Measurements from ENCODE around the gene ISY1.
"Not testable (repeated sequence)": the region's sequence is repeated elsewhere in the genome, so short reads cannot be mapped to it uniquely, and the experiment has no call there.

ISY1 gene

GRCh38 chr3:129104498-129105079 is 56.3 kb downstream of the ISY1 start:
- TF ChIP-seq CTCF (IDR thresholded peaks at IDR 0.05; ENCODE audit: borderline replicate concordance, control extremely low read depth, extremely low read depth, insufficient read depth, missing control alignments) = no peak
- DNase-seq (ENCODE audit: low spot score) = no peak
- in situ Hi-C loops (cut with MboI; ENCODE audit: low sequenced_read_pairs, unreplicated experiment) = no loop called here

- in situ Hi-C loops (cut with MboI; ENCODE audit: low sequenced_read_pairs, unreplicated experiment) = no loop called here
- DNase-seq (ENCODE audit: low spot score) = no peak
- TF ChIP-seq CTCF (IDR thresholded peaks at IDR 0.05; ENCODE audit: borderline replicate concordance, control extremely low read depth, extremely low read depth, insufficient read depth, missing control alignments) = no peak
These were observed 56.8 kb downstream of the ISY1 start for GRCh38 chr3:129104051-129104450.

DNA sequence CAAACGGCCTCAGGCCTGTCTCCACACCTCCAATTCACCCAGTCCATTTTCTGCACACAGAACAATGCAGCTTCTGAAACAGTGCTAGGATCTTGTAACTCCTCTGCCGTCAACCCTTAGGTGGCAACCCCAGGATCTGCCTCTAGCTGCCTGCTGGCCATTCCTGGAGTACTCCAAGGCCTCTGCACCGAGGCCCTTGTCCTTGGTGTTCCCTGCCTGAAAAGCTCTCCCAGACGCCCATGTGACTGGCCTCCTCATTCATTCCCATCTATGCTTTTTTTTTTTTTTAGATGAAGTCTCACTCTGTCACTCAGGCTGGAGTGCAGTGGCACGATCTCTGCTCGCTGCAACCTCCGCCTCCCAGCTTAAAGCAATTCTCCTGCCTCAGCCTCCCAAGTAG is 57.6 kb downstream of the ISY1 start:
- in situ Hi-C loops (cut with MboI; ENCODE audit: low sequenced_read_pairs, unreplicated experiment) = no loop called here
- TF ChIP-seq CTCF (IDR thresholded peaks at IDR 0.05; ENCODE audit: borderline replicate concordance, control extremely low read depth, extremely low read depth, insufficient read depth, missing control alignments) = no peak
- DNase-seq (ENCODE audit: low spot score) = no peak

- in situ Hi-C loops (cut with MboI; ENCODE audit: low sequenced_read_pairs, unreplicated experiment) = no loop called here
- DNase-seq (ENCODE audit: low spot score) = no peak
- no peak for TF ChIP-seq CTCF (IDR thresholded peaks at IDR 0.05; ENCODE audit: borderline replicate concordance, control extremely low read depth, extremely low read depth, insufficient read depth, missing control alignments)
These were observed 59.3 kb downstream of the ISY1 start for GRCh38 chr3:129101370-129102138.

- in situ Hi-C loops (cut with MboI; ENCODE audit: low sequenced_read_pairs, unreplicated experiment) = no loop called here
- no peak for DNase-seq (ENCODE audit: low spot score)
- no peak for TF ChIP-seq CTCF (IDR thresholded peaks at IDR 0.05; ENCODE audit: borderline replicate concordance, control extremely low read depth, extremely low read depth, insufficient read depth, missing control alignments)
These were observed 60.6 kb downstream of the ISY1 start for GRCh38 chr3:129100274-129100673.

DNA sequence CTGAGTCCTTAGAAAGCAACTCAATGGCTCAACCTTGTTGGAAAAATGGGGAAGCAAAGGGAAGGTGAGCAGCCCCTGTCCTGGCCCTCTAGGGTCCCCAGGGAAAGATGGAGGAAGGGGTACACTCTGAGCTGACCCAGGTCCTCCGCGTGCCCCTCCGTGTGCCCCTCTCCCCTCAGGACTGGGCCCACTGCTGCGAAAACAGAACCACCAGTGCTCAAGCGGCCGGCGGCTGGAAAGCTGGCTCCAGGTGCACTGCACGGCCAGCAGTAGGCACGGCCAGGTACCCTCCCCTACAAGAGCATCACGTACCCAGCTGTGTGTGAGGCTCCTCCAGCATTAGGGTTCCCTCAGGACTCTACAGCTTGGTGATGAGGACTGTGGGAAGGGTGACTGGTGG is 65.6 kb downstream of the ISY1 start:
- TF ChIP-seq CTCF (IDR thresholded peaks at IDR 0.05; ENCODE audit: borderline replicate concordance, control extremely low read depth, extremely low read depth, insufficient read depth, missing control alignments) = no peak
- no peak for DNase-seq (ENCODE audit: low spot score)
- in situ Hi-C loops (cut with MboI; ENCODE audit: low sequenced_read_pairs, unreplicated experiment) = no loop called here

GRCh38 chr3:129088312-129088711 is 72.6 kb downstream of the ISY1 start:
- DNase-seq (ENCODE audit: low spot score); in situ Hi-C loops (cut with MboI; ENCODE audit: low sequenced_read_pairs, unreplicated experiment): not testable (repeated sequence)

- in situ Hi-C loops (cut with MboI; ENCODE audit: low sequenced_read_pairs, unreplicated experiment); DNase-seq (ENCODE audit: low spot score): not testable (repeated sequence)
These were observed 73.0 kb downstream of the ISY1 start for GRCh38 chr3:129087904-129088303.

All from GM13976 (cell line).